ENCODE data around the gene IL9.

DNA sequence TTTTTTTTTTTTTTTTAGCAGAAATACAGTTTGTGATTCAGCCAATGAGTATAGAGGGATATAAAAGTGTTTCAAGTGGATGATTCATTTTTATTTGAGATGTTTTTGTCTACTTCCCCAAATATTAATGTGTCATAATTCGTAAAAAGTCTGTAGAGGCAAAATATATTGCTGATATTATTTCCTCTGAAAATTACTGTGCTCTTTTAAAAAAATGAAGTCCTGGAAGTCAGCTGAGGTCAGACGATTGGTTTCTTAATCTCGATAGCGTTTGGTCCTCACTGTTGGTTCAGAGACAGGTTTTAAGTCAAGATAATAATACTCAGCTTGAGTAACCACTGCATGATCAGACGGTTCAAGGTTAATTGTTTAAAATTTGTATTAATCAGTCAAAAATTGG lies 19.5 kb downstream of the IL9 start:
- TF ChIP-seq JUND (IDR thresholded peaks at IDR 0.05; ENCODE audit: low read depth, low read length), result no peak
- no peak for TF ChIP-seq TAF1 (IDR thresholded peaks at IDR 0.05; ENCODE audit: borderline replicate concordance, low read depth, low read length)
